Stimulated activated CD8-positive, alpha-beta memory T cell treated with anti-CD3 and anti-CD28 coated beads, Interleukin-7, amount 100 ng/mL, for 24 hours (primary cell): ENCODE data around the gene PIERCE2.
"Not testable (repeated sequence)": the region's sequence is repeated elsewhere in the genome, so short reads cannot be mapped to it uniquely, and the experiment has no call there.

ENCODE experiments used
- DNase-seq: peaks from one replicate; pipeline ENCODE4 v3.0.0-alpha.2; 2020; ENCODE audit warnings: low read depth

The PIERCE2 gene

DNA sequence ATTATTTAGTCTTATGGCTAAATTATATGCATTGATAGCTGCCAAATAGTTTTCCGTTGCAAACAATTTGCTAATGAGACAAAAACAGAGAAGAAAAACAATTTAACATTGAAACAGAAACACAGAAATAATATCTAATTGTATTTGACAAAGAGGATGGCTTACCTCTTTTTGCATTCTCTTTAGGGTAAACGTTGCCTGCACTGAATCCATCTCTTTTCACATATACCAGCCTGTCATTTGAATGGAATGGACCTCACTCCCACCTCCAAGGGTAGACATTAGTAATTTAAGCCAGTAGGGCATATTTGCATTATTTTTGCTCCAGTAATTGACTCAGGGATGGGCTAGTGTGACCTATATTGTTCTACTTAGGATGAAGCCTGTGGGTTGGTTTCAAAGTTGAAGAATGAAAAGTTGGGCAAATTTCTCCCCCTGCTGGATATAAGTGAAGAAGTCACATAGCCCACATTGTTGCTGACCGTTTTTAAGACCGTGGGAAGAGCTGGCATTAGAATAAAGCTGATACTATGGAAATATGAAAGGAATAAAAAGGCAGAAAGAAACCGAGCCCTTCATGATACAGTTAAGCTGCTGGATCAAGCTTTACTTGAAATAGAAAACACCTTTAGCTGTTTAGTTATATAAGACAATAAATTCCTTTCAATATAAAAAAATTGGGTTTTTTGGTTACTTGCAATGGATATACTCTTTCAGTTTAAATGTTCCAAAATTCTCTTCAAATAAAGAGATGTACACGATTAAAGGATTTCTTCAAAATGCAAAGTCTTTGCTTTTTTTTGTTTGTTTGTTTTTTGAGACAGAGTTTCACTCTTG lies 26.9 kb downstream of the PIERCE2 start:
- DNase-seq, result no peak

DNA sequence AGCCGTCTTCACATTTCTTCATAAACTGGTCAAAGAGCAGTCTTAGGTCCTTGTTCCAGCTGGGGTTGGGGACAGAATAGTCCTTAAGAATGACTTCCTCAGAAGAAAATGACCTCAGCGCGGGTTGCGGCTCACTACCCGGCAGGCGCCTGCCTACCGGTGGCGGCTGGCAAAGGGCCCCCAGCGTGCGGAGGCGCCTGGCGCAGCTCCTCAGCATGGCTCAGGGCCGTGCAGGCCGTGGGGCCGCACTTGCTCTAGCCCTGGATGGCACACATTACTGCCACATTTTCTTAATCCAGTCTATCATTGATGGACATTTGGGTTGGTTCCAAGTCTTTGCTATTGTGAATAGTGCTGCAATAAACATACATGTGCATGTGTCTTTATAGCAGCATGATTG lies 34.8 kb downstream of the PIERCE2 start:
- DNase-seq, result not testable (repeated sequence)

DNA sequence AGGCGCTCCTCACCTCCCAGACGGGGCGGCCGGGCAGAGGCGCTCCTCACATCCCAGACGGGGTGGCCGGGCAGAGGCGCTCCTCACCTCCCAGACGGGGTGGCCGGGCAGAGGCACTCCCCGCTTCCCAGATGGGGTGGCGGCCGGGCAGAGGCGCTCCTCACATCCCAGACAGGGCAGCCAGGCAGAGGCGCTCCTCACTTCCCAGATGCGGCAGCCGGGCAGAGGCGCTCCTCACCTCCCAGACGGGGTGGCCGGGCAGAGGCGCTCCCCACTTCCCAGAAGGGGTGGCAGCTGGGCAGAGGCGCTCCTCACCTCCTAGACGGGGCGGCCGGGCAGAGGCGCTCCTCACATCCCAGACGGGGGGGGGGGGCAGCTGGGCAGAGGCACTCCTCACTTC lies 37.6 kb downstream of the PIERCE2 start:
- not testable (repeated sequence) for DNase-seq

DNA sequence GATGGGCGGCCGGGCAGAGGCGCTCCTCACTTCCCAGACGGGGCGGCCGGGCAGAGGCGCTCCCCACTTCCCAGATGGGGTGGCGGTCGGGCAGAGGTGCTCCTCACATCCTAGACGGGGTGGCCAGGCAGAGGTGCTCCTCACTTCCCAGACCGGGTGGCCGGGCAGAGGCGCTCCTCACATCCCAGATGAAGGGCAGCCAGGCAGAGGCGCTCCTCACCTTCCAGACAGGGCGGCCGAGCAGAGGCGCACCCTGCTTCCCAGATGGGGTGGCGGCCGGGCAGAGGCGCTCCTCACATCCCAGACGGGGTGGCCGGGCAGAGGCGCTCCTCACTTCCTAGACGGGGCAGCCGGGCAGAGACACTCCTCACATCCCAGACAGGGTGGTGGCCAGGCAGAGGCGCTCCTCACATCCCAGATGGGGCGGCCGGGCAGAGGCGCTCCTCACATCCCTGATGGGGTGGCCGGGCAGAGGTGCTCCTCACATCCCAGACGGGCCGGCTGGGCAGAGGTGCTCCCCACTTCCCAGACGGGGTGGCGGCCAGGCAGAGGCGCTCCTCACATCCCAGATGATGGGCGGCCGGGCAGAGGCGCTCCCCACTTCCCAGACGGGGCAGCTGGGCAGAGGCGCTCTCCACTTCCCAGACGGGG lies 38.2 kb downstream of the PIERCE2 start:
- not testable (repeated sequence) for DNase-seq

DNA sequence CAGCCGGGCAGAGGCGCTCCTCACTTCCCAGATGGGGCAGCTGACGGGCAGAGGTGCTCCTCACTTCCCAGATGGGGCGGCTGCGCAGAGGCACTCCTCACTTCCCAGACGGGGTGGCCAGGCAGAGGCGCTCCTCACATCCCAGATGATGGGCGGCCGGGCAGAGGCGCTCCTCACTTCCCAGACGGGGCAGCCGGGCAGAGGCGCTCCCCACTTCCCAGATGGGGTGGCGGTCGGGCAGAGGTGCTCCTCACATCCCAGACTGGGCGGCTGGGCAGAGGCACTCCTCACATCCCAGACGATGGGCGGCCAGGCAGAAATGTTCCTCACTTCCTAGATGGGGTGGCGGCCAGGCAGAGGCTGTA lies 38.7 kb downstream of the PIERCE2 start:
- DNase-seq, result not testable (repeated sequence)

DNA sequence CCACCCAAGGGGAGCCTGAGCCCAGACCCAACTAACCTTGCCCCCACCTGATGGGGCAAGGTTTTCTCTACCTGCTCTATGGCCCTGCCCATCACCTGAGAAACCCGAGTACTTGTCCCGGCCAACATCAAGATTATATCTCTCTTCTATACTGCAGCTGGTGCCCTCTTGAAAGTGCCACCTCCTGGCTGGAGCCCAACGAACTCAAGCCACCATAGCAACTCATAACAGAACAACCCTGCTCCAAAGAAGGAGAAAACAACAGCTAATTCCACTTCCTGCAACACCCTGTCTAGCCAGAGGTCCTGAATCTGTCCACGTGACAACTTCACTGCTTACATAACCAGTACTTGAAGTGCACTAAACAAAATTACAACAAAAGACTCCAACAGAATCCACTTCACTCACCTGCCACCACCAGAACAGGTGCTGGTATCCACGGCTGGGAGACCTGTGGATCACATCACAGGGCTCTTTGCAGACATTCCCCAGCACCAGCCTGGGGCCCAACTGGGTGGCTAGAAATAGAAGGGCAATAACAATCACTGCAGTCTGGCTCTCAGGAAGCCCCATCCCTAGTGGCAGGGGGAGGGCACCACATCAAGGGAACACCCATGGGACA lies 49.2 kb downstream of the PIERCE2 start:
- no peak for DNase-seq

DNA sequence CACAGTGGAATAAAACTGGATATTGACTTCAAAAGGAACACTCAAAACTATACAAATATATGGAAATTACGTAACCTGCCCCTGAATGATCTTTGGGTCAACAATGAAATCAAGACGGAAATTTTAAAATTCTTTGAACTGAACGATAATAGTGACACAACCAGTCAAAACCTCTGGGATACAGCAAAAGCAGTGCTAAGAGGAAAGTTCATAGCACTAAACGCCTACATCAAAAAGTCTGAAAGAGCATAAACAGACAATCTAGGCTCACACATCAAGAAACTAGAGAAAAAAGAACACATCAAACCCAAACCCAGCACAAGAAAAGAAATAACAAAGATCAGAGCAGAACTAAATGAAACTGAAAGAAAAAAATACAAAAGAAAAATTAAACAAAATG lies 53.2 kb downstream of the PIERCE2 start:
- DNase-seq, result no peak

DNA sequence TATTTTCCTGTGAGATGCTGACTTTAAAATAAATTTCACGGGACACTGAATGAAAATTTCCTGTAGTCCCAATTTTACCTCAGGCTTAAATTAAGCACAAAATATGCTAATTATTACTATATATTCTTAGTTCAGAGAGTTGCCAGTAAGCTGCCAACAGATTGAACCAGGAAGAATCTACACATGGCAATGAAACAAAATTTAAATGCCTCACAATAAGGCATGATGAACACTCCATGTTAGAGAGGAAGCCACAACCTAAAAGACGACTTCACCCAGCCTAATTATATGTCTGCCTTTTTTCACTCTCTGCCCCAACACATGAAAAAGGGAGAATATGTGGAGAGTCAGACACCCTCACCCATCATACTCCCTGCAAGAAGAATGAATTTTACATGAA lies 60.0 kb downstream of the PIERCE2 start:
- DNase-seq, result no peak
